Spleen (tissue), 7 donors: ENCODE data around the gene RAMP3.

Experiments
- POLR2A ChIP-seq, 3 donors: fragments of 450-650 bp; IDR thresholded peaks; one replicate each; pipeline ENCODE4 v1.5.1; 2017; ENCODE audit warnings: antibody characterized with exemption in 3 of 3, mild to moderate bottlenecking in 1 of 3
- TF ChIP-seq, protein P1 (sequence below), 11 experiments: fragments of 200-600 bp in 7 of 11; fragments of 450-650 bp in 4 of 11; sonication (generic) in 4 of 11; IDR thresholded peaks in 8 of 11; conservative IDR thresholded peaks in 3 of 11; 1 replicate in 7 of 11; 2 replicates in 4 of 11; pipeline versions ENCODE4 v1.4.0 to v1.8.0; 2016 to 2021; ENCODE audit warnings: antibody characterized with exemption in 11 of 11, inconsistent platforms in 4 of 11, mild to moderate bottlenecking in 1 of 11
- donor health status: DM: no; HTN: no; CAD: no; lungs with moderate emphysema.
- donor health status: DM: no; HTN: no; CAD: no.
- donor health status: DM: no; HTN: no; CAD: no.

DNA sequence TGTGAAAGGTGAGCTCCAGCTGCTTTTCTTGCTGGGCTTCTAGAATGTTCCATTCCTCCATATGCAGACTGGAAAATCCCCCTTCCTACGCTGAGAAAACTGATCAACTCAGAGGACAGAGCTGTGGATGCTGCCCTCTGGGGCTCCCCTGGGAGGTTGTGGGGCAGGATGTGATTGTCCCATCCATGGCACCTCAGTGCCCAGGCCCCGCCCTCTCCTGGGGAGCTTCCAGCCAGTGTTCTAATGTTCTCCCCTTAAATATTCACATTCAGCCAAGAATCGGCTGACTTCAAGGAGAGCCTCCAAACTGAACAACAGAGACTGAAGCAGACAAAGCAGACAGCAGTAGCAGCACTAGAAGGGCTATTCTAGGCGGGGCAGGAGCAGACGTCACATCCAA, 55.0 kb downstream of the RAMP3 start:
- TF ChIP-seq, protein P1, sequence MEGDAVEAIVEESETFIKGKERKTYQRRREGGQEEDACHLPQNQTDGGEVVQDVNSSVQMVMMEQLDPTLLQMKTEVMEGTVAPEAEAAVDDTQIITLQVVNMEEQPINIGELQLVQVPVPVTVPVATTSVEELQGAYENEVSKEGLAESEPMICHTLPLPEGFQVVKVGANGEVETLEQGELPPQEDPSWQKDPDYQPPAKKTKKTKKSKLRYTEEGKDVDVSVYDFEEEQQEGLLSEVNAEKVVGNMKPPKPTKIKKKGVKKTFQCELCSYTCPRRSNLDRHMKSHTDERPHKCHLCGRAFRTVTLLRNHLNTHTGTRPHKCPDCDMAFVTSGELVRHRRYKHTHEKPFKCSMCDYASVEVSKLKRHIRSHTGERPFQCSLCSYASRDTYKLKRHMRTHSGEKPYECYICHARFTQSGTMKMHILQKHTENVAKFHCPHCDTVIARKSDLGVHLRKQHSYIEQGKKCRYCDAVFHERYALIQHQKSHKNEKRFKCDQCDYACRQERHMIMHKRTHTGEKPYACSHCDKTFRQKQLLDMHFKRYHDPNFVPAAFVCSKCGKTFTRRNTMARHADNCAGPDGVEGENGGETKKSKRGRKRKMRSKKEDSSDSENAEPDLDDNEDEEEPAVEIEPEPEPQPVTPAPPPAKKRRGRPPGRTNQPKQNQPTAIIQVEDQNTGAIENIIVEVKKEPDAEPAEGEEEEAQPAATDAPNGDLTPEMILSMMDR (IDR thresholded peaks at IDR 0.05 in 8 of 11, conservative IDR thresholded peaks at IDR 0.05 in 3 of 11): no peak
- no peak for TF ChIP-seq POLR2A (IDR thresholded peaks at IDR 0.05)
